HepG2 (cell line): ENCODE measurements around the gene KPNA3. TPM values are rescaled to one million over a fixed set of nuclear protein-coding genes. Genes with fewer than 3 reads are reported as not detected.

Experiments
- ATM ChIP-seq: fragments of 450-650 bp; IDR thresholded peaks from 2 replicates; pipeline ENCODE4 v1.7.1; 2017; ENCODE audit warnings: mild to moderate bottlenecking, borderline replicate concordance
- BCL6 ChIP-seq: IDR thresholded peaks from 2 replicates; pipeline ENCODE4 v1.6.1; 2016; ENCODE audit warnings: missing genetic modification reagents, missing compliant biosample characterization
- CBX2 ChIP-seq, 2 experiments: fragments of 200-600 bp in 1 of 2; sonication (generic); formaldehyde crosslinking in 1 of 2; IDR thresholded peaks; 2 replicates each; pipeline versions ENCODE4 v1.7.0 to v1.8.1; 2018 to 2022; ENCODE audit warnings: low read depth in 2 of 2, low read length in 1 of 2, mild to moderate bottlenecking in 1 of 2, missing genetic modification reagents in 1 of 2
- EEA1 ChIP-seq: sonication (generic); formaldehyde crosslinking; IDR thresholded peaks from 2 replicates; pipeline ENCODE4 v1.5.1; 2020; ENCODE audit warnings: mild to moderate bottlenecking, missing genetic modification reagents, borderline replicate concordance
- FOXA3 ChIP-seq: IDR thresholded peaks from 2 replicates; pipeline ENCODE4 v1.6.1; 2016; ENCODE audit warnings: missing genetic modification reagents, missing compliant biosample characterization
- HIVEP1 ChIP-seq: sonication (generic); formaldehyde crosslinking; IDR thresholded peaks from 2 replicates; pipeline ENCODE4 v1.4.0; 2020; ENCODE audit warnings: mild to moderate bottlenecking, missing genetic modification reagents
- ISX ChIP-seq: sonication (generic); formaldehyde crosslinking; conservative IDR thresholded peaks from 2 replicates; pipeline ENCODE4 v1.5.0; 2020; ENCODE audit warnings: missing genetic modification reagents
- KDM5B ChIP-seq: sonication (generic); formaldehyde crosslinking; IDR thresholded peaks from 2 replicates; pipeline ENCODE4 v1.4.0; 2020; ENCODE audit warnings: missing genetic modification reagents, mild to moderate bottlenecking, borderline replicate concordance
- LRRFIP1 ChIP-seq: sonication (generic); formaldehyde crosslinking; conservative IDR thresholded peaks from 2 replicates; pipeline ENCODE4 v1.4.0; 2020; ENCODE audit warnings: missing genetic modification reagents
- NR2F2 ChIP-seq: IDR thresholded peaks from 2 replicates; pipeline ENCODE4 v1.6.1; 2012; ENCODE audit warnings: low read depth, inconsistent platforms, borderline replicate concordance
- PCBP1 ChIP-seq: fragments of 200-400 bp; formaldehyde crosslinking; IDR thresholded peaks from 2 replicates; pipeline ENCODE4 v1.6.1; 2017; ENCODE audit warnings: mild to moderate bottlenecking, low read depth, low read length, borderline replicate concordance
- PRDM10 ChIP-seq: sonication (generic); formaldehyde crosslinking; IDR thresholded peaks from 2 replicates; pipeline ENCODE4 v1.4.0; 2020; ENCODE audit warnings: low read depth, missing genetic modification reagents
- RORA ChIP-seq: sonication (generic); formaldehyde crosslinking; IDR thresholded peaks from 2 replicates; pipeline ENCODE4 v1.5.0; 2020; ENCODE audit warnings: mild to moderate bottlenecking, missing genetic modification reagents, moderate library complexity
- SRY ChIP-seq: sonication (generic); formaldehyde crosslinking; IDR thresholded peaks from 2 replicates; pipeline ENCODE4 v1.8.0; 2022; ENCODE audit warnings: mild to moderate bottlenecking, missing genetic modification reagents
- TEAD3 ChIP-seq: optimal IDR thresholded peaks from 2 replicates; pipeline ENCODE3; 2016; ENCODE audit warnings: borderline replicate concordance
- ZNF263 ChIP-seq: sonication (generic); formaldehyde crosslinking; IDR thresholded peaks from 2 replicates; pipeline ENCODE4 v1.4.0; 2020; ENCODE audit warnings: missing genetic modification reagents
- ZNF530 ChIP-seq: sonication (generic); formaldehyde crosslinking; IDR thresholded peaks from 2 replicates; pipeline ENCODE4 v1.5.0; 2020; ENCODE audit warnings: low read depth, mild to moderate bottlenecking, missing genetic modification reagents
- ZNF605 ChIP-seq: sonication (generic); formaldehyde crosslinking; IDR thresholded peaks from 2 replicates; pipeline ENCODE4 v1.8.0; 2022; ENCODE audit warnings: mild to moderate bottlenecking, missing genetic modification reagents
- ZNF7 ChIP-seq: IDR thresholded peaks from 2 replicates; pipeline ENCODE4 v1.6.1; 2016; ENCODE audit warnings: missing biosample characterization, missing genetic modification reagents
- ZNF710 ChIP-seq: sonication (generic); formaldehyde crosslinking; IDR thresholded peaks from 2 replicates; pipeline ENCODE4 v1.5.0; 2020; ENCODE audit warnings: mild to moderate bottlenecking, missing genetic modification reagents, borderline replicate concordance
- ZNF776 ChIP-seq: sonication (generic); formaldehyde crosslinking; IDR thresholded peaks from 2 replicates; pipeline ENCODE4 v1.4.0; 2020; ENCODE audit warnings: mild to moderate bottlenecking, missing genetic modification reagents
- ZNF792 ChIP-seq: IDR thresholded peaks from 2 replicates; pipeline ENCODE4 v1.6.1; 2016
- ZNF878 ChIP-seq: sonication (generic); formaldehyde crosslinking; IDR thresholded peaks from 2 replicates; pipeline ENCODE4 v1.8.1; 2023; ENCODE audit warnings: mild to moderate bottlenecking, missing genetic modification reagents, moderate library complexity
- polyA plus RNA-seq, 8 experiments: library from polyadenylated mRNA; depleted of rRNA in 3 of 8; stranded (reverse) in 7 of 8; unstranded in 1 of 8; fragments of >200 nt; fragmentation: Illumina TruSeq in 4 of 8; extraction: Trizol in 4 of 8; gene quantifications; 2 replicates each; pipeline versions ENCODE4 v1.2.1 to v1.2.3, GENCODE V29; 2011 to 2016; ENCODE audit warnings: low read depth in 4 of 8, missing spikeins in 1 of 8, mixed read lengths in 1 of 8; ENCODE audit not compliant: insufficient read depth in 1 of 8
- total RNA-seq, 5 experiments: library from RNA; depleted of rRNA; stranded (reverse); fragments of >200 nt; fragmentation: Illumina TruSeq; extraction: Trizol; gene quantifications; 2 replicates each; pipeline ENCODE4 v1.2.3, GENCODE V29; 2016; ENCODE audit warnings: low read depth in 1 of 5

Gene KPNA3
- total and polyA plus RNA-seq, 2 of the 13 experiments (the other 11 are each of a cell fraction or from before 2014, with no cell fraction given): 13.0 to 28.9 TPM

- TF ChIP-seq PRDM10 (CRISPR knock-in tag) (no peak), EEA1 (no peak), ZNF263 (CRISPR knock-in tag) (no peak), ZNF530 (CRISPR knock-in tag) (no peak), NR2F2 (peak; percentile 58), FOXA3 (CRISPR knock-in tag) (peak; percentile 73), ZNF776 (no peak), LRRFIP1 (CRISPR knock-in tag) (no peak), ZNF878 (CRISPR knock-in tag) (0 out of 2 replicates have a peak, but pooled peaks have one; percentile 60), ZNF792 (CRISPR knock-in tag) (0 out of 2 replicates have a peak, but pooled peaks have one; percentile 17), ZNF710 (CRISPR knock-in tag) (peak; percentile 93), ZNF605 (no peak), ZNF7 (CRISPR knock-in tag) (no peak), HIVEP1 (CRISPR knock-in tag) (no peak), ATM (no peak), CBX2 (IDR thresholded peaks at IDR 0.05; ENCODE audit: low read depth, low read length) (no peak), CBX2 (CRISPR knock-in tag; IDR thresholded peaks at IDR 0.05; ENCODE audit: low read depth) (no peak), RORA (no peak), PCBP1 (no peak), BCL6 (peak; percentile 77), SRY (CRISPR knock-in tag) (no peak), KDM5B (CRISPR knock-in tag) (no peak), TEAD3 (CRISPR knock-in tag) (peak; percentile 85), ISX (CRISPR knock-in tag) (no peak)
These were observed 46.4 kb downstream of the KPNA3 start (continued) for GRCh38 chr13:49746111-49746510.
